Thyroid gland (tissue), 4 donors: Measurements from ENCODE around the gene GTF2A1. TPM values are rescaled to one million over a fixed set of nuclear protein-coding genes. Genes with fewer than 3 reads are reported as not detected.

Source experiments
- DNase-seq, 2 donors: peaks; one replicate each; pipeline ENCODE4 v3.0.0-alpha.2; 2019
- H3K27ac ChIP-seq, 3 donors: fragments of 200-600 bp; sonication (generic); 1 replicate in 2 of 3; 2 replicates in 1 of 3; pipeline ENCODE4 v1.5.1; 2016 to 2019; ENCODE audit warnings: mild to moderate bottlenecking in 1 of 3, moderate library complexity in 1 of 3
- H3K27me3 ChIP-seq: fragments of 200-600 bp; sonication (generic); one replicate; pipeline ENCODE4 v1.5.1; 2019
- H3K36me3 ChIP-seq, 2 donors: fragments of 200-600 bp; sonication (generic); one replicate each; pipeline ENCODE4 v1.5.1; 2016 to 2019
- H3K4me1 ChIP-seq, 2 donors: fragments of 200-600 bp; sonication (generic); one replicate each; pipeline ENCODE4 v1.5.1; 2017 to 2019
- H3K4me3 ChIP-seq, 3 donors: fragments of 200-600 bp; sonication (generic); replicated peaks in 1 of 3; 1 replicate in 2 of 3; 2 replicates in 1 of 3; pipeline ENCODE4 v1.5.1; 2016; ENCODE audit warnings: mild to moderate bottlenecking in 1 of 3
- H3K9me3 ChIP-seq: fragments of 200-600 bp; sonication (generic); one replicate; pipeline ENCODE4 v1.5.1; 2017
- CTCF ChIP-seq, 6 experiments: fragments of 200-600 bp in 3 of 6; fragments of 450-650 bp in 3 of 6; sonication (generic) in 3 of 6; IDR thresholded peaks; one replicate each; pipeline ENCODE4 v1.5.1; 2016 to 2019; ENCODE audit warnings: antibody characterized with exemption in 6 of 6, mild to moderate bottlenecking in 2 of 6, inconsistent platforms in 1 of 6, moderate library complexity in 1 of 6
- POLR2A ChIP-seq, 2 donors: fragments of 450-650 bp; IDR thresholded peaks; one replicate each; pipeline ENCODE4 v1.6.1; 2017; ENCODE audit warnings: antibody characterized with exemption in 2 of 2, mild to moderate bottlenecking in 2 of 2, moderate library complexity in 1 of 2
- WGBS, 2 donors: methylation state at CpG; one replicate each; pipeline ENCODE4 v1.1.5; 2017; 5-methylcytosine and 5-hydroxymethylcytosine counted together
- intact Hi-C: fragments of 100-400 bp; cut with DNase I; formaldehyde crosslinking; loops from one replicate; pipeline ENCODE4 v1.15.1; 2023
- small RNA-seq: library from RNA; depleted of rRNA; stranded (forward); fragments of <200 nt; gene quantifications from one replicate; pipeline ENCODE3, GENCODE V24; 2016
- total RNA-seq, 4 donors: library from RNA; depleted of rRNA; stranded (reverse); fragments of >200 nt; gene quantifications; one replicate each; pipeline ENCODE4 v1.2.3, GENCODE V29; 2016

The GTF2A1 gene
- total RNA-seq, 4 donors from 2014 or later = 31.4 to 51.7 (median 39.7) TPM

GRCh38 chr14:81133400-81133799, 87.4 kb downstream of the GTF2A1 start:
- 81 to 90% methylated on average over 2 of the region's 2 CpGs for WGBS, 2 donors
- no peaks in the 10 kb centered on the region for H3K9me3 ChIP-seq
- H3K4me3 ChIP-seq = no peak overlapping the region
- H3K27me3 ChIP-seq = no peaks in the 10 kb centered on the region
- H3K36me3 ChIP-seq = no peaks in the 10 kb centered on the region
- no peak overlapping the region for H3K27ac ChIP-seq
- H3K4me1 ChIP-seq = peaks cover 0 to 5% of the 10 kb centered on the region in 2 donors
- DNase-seq = no peak
- intact Hi-C loops = no loop called here
- TF ChIP-seq CTCF (IDR thresholded peaks at IDR 0.05) (no peak), POLR2A (IDR thresholded peaks at IDR 0.05) (no peak)

- Histone ChIP-seq H3K4me1 (peaks cover 0 to 5% of the 10 kb centered on the region in 2 donors), H3K4me3 (no peak overlapping the region), H3K27me3 (no peaks in the 10 kb centered on the region), H3K27ac (peak overlapping the region in 1 of 3 donors; percentile 42), H3K9me3 (no peaks in the 10 kb centered on the region), H3K36me3 (no peaks in the 10 kb centered on the region)
- WGBS, 2 donors = 26 to 31% methylated on average over 3 of the region's 3 CpGs
- intact Hi-C loops = no loop called here
- TF ChIP-seq POLR2A (IDR thresholded peaks at IDR 0.05) (no peak), CTCF (IDR thresholded peaks at IDR 0.05) (no peak)
- no peak for DNase-seq
Observed at GRCh38 chr14:81132468-81132867, 88.3 kb downstream of the GTF2A1 start.

GRCh38 chr14:81129242-81129641, 91.5 kb downstream of the GTF2A1 start:
- DNase-seq = no peak
- H3K9me3 ChIP-seq = no peaks in the 10 kb centered on the region
- H3K4me3 ChIP-seq = no peak overlapping the region
- TF ChIP-seq CTCF (IDR thresholded peaks at IDR 0.05) = no peak
- TF ChIP-seq POLR2A (IDR thresholded peaks at IDR 0.05) = no peak
- peaks cover 7 to 23% of the 10 kb centered on the region in 2 donors for H3K4me1 ChIP-seq
- H3K27ac ChIP-seq = peak overlapping the region in 1 of 3 donors; percentile 31
- intact Hi-C loops = no loop called here
- H3K36me3 ChIP-seq = no peaks in the 10 kb centered on the region
- H3K27me3 ChIP-seq = no peaks in the 10 kb centered on the region
- 88 to 97% methylated on average over 1 of the region's 1 CpG for WGBS, 2 donors

- Histone ChIP-seq H3K27ac (no peak overlapping the region), H3K27me3 (no peaks in the 10 kb centered on the region), H3K9me3 (no peaks in the 10 kb centered on the region), H3K4me1 (peaks cover 10 to 23% of the 10 kb centered on the region in 2 donors), H3K36me3 (no peaks in the 10 kb centered on the region), H3K4me3 (no peak overlapping the region)
- DNase-seq = no peak
- intact Hi-C loops = no loop called here
- TF ChIP-seq CTCF (IDR thresholded peaks at IDR 0.05) (no peak), POLR2A (IDR thresholded peaks at IDR 0.05) (no peak)
- 67 to 74% methylated on average over 5 of the region's 5 CpGs for WGBS, 2 donors
Observed at GRCh38 chr14:81127785-81128184, 93.0 kb downstream of the GTF2A1 start.

GRCh38 chr14:81125536-81125935, 95.2 kb downstream of the GTF2A1 start:
- 16 to 55% methylated on average over 4 of the region's 4 CpGs for WGBS, 2 donors
- Histone ChIP-seq H3K27me3 (no peaks in the 10 kb centered on the region), H3K9me3 (no peaks in the 10 kb centered on the region), H3K4me1 (peaks cover 10 to 18% of the 10 kb centered on the region in 2 donors), H3K27ac (peak overlapping the region in 1 of 3 donors; percentile 44), H3K36me3 (no peaks in the 10 kb centered on the region), H3K4me3 (no peak overlapping the region)
- DNase-seq = peak; percentile 87 to 92
- intact Hi-C loops = no loop called here
- no peak for TF ChIP-seq CTCF (IDR thresholded peaks at IDR 0.05)
- TF ChIP-seq POLR2A (IDR thresholded peaks at IDR 0.05) = peak in 1 of 2 donors; percentile 27

Small RNA genes within 50 kb of the gene (small RNA-seq; reads per million reads assigned to genes)
- gene DYNLL1P1 (not detected), gene SNORA79 (4.1 reads per million, percentile 82 among the genes with 10 or more reads in this experiment)

Other genes with a start within 250 kb of the GTF2A1 start
- 100 to 1,000 TPM in 2 of 4 donors, 10 to 100 TPM in 2; 69.8 to 202 (median 97.0) TPM for gene STON2, start 179.4 kb upstream of the GTF2A1 start, total RNA-seq